PFSK-1 (cell line): ENCODE measurements around the gene BIRC7.

Source experiments
- FOXP2 ChIP-seq: optimal IDR thresholded peaks from 2 replicates; pipeline ENCODE3; 2011; ENCODE audit warnings: borderline replicate concordance, control low read depth, inconsistent platforms; ENCODE audit not compliant: insufficient read depth; ENCODE audit errors: extremely low read length, extremely low read depth
- POLR2AphosphoS5 ChIP-seq: IDR thresholded peaks from 2 replicates; pipeline ENCODE4 v1.6.1; 2012; ENCODE audit warnings: low read depth, mild to moderate bottlenecking, control low read depth, low read length, moderate library complexity
- SIN3A ChIP-seq: IDR thresholded peaks from 2 replicates; pipeline ENCODE4 v1.6.1; 2012; ENCODE audit warnings: mild to moderate bottlenecking, low read length, moderate library complexity, borderline replicate concordance; ENCODE audit not compliant: insufficient read depth
- TAF1 ChIP-seq: IDR thresholded peaks from 2 replicates; pipeline ENCODE4 v1.6.1; 2012; ENCODE audit warnings: low read length, control low read depth, borderline replicate concordance; ENCODE audit not compliant: insufficient read depth
- TF ChIP-seq, protein P1 (sequence below), 2 experiments: IDR thresholded peaks; 2 replicates each; pipeline versions ENCODE4 v1.6.1 to v1.8.0; 2011 to 2012; ENCODE audit warnings: low read depth in 2 of 2, low read length in 2 of 2, control low read depth in 1 of 2, inconsistent platforms in 1 of 2, mild to moderate bottlenecking in 1 of 2, moderate library complexity in 1 of 2; ENCODE audit not compliant: insufficient read depth in 1 of 2

- no peak for TF ChIP-seq SIN3A
- no peak for TF ChIP-seq POLR2AphosphoS5
- TF ChIP-seq TAF1: no peak
- TF ChIP-seq, protein P1, sequence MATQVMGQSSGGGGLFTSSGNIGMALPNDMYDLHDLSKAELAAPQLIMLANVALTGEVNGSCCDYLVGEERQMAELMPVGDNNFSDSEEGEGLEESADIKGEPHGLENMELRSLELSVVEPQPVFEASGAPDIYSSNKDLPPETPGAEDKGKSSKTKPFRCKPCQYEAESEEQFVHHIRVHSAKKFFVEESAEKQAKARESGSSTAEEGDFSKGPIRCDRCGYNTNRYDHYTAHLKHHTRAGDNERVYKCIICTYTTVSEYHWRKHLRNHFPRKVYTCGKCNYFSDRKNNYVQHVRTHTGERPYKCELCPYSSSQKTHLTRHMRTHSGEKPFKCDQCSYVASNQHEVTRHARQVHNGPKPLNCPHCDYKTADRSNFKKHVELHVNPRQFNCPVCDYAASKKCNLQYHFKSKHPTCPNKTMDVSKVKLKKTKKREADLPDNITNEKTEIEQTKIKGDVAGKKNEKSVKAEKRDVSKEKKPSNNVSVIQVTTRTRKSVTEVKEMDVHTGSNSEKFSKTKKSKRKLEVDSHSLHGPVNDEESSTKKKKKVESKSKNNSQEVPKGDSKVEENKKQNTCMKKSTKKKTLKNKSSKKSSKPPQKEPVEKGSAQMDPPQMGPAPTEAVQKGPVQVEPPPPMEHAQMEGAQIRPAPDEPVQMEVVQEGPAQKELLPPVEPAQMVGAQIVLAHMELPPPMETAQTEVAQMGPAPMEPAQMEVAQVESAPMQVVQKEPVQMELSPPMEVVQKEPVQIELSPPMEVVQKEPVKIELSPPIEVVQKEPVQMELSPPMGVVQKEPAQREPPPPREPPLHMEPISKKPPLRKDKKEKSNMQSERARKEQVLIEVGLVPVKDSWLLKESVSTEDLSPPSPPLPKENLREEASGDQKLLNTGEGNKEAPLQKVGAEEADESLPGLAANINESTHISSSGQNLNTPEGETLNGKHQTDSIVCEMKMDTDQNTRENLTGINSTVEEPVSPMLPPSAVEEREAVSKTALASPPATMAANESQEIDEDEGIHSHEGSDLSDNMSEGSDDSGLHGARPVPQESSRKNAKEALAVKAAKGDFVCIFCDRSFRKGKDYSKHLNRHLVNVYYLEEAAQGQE (IDR thresholded peaks at IDR 0.05; ENCODE audit: insufficient read depth in 1 of 2, low read depth in 2 of 2, low read length in 2 of 2): no peak
- TF ChIP-seq FOXP2: no peak
These were observed 17.3 kb downstream of the BIRC7 start for GRCh38 chr20:63253065-63253437.
